ENCODE data around the gene DCC.

DCC gene

DNA sequence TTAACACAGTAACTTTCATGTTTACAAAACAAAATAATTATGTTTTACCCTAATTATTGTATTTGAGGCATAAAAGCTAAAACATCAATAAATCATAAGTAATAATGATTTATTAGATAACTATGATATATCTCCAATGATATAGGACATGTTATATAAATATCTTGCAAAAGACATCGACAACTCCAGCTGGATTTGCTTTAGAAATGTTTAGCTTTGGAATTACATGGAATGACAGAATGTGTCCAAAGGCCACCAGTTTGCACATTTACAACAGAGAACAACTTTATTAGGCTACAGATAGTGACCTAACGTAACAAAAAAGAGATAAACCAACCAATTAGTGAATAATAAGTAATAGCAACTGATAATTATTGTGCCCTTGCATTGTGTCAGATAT, 475.7 kb downstream of the DCC start:
- no peak for DNase-seq (ENCODE audit: low read depth)

DNA sequence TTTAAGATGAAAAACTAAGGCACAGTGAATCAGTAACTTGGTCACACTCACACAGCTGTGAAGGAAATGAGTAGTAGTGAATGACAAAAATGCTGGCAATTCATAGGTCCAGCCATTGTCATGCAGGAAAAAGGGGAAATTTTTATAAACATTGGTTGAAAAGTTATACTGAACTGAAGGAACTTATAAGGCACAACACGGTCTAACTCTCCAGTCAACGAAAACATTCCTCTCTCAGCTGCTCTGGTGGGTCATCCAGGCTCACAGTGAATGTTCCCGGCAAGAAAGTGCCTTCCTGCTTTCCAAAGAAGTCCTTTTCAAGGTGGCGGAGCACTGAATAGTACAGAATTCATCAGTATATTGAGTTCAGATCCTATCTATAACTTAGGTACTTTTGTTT, 476.1 kb downstream of the DCC start:
- DNase-seq (ENCODE audit: low read depth) = no peak

- DNase-seq (ENCODE audit: low read depth) = no peak
These were observed 482.2 kb downstream of the DCC start for GRCh38 chr18:52822160-52822559.

DNA sequence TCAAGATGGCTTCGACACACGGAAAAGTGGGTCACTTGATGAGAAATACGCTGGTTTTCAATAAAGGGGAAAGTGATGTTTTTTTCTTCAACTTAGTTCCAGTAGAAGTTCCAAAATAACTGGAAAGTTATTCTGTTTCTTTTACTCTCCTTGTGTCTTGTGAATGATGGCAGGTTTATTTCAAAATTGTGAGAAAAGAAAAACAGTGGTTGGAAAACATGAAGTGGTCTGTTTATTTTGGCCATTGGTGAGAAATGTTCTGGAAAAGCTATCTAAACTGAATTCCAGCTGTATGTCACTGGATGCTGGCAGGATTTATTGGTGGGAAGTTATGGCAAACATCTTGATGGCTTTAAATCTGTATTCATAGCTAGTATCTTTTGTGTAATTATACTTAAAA, 484.1 kb downstream of the DCC start:
- no peak for DNase-seq (ENCODE audit: low read depth)

- no peak for DNase-seq (ENCODE audit: low read depth)
These were observed 487.0 kb downstream of the DCC start for GRCh38 chr18:52826994-52827393.

- no peak for DNase-seq (ENCODE audit: low read depth)
These were observed 489.3 kb downstream of the DCC start for GRCh38 chr18:52829320-52829719.

DNA sequence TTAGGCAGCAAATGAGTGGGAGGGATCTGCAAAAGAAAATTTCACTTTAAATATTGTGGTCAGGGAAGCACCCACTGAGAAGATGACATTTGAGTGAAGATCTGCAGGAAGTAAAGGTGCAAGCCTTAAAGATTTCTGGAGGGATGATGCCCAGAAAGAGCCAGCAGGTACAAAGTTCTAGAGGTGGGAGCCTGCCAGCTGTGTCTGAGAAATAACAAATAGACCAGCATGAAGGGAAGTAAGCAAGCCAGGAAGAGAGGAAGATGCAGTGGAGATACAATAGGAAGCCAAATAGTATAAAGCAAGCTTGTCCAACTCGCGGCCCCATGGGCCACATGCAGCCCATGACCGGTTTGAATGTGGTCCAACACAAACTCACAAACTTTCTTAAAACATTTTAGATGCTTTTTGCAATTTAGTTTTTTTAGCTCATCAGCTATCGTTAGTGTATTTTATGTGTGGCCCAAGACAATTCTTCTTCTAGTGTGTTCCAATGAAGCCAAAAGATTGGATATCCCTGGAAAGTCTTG, 489.9 kb downstream of the DCC start:
- DNase-seq (ENCODE audit: low read depth) = no peak

GRCh38 chr18:52844323-52844722, 504.3 kb downstream of the DCC start:
- no peak for DNase-seq (ENCODE audit: low read depth)

DNA sequence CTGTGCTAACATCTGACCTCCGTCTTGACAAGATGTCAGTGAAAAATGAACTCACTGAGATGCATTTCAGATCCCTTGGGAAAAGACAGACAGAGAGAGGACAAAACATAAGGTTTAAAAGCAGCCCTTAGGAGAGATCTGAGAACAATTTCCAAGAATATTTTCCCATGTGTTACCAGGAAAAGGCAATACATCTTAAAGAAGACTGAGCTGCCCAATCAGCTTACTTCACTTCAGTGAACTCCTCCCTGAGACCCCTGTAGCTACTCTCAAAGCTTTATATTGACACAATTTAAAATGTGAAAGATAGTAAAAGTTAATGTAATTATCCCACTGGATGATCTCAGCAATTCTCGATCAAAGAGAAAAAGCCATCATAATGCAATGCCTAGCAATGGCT, 505.0 kb downstream of the DCC start:
- no peak for DNase-seq (ENCODE audit: low read depth)

DNA sequence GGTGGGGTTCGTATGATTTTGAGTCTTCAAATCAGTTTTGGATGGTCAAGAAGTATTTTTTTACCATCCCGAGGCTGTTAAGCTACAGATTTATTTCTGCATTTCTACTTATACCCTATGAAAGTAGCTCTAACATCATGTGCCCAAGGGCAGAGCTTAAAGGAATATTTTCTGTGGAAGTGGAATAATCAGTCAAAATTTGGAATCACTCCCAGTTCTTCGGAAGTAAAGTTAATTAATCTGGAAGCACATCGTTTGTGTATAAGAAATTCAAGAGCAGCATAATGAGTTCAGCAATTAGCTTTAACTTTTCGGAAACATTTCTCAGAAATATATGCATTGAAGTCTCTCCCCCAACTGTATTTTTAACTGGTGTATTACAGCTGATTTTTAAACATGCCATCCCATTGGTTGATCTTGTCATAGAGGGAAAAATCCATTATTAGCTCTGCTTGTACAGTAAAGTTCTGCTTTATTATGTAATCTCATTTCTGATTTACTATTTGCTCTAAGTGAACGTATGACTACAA, 510.1 kb downstream of the DCC start:
- DNase-seq (ENCODE audit: low read depth) = no peak

- no peak for DNase-seq (ENCODE audit: low read depth)
These were observed 521.6 kb downstream of the DCC start for GRCh38 chr18:52861558-52861957.

- no peak for DNase-seq (ENCODE audit: low read depth)
These were observed 529.4 kb downstream of the DCC start for GRCh38 chr18:52869349-52869923.

DNA sequence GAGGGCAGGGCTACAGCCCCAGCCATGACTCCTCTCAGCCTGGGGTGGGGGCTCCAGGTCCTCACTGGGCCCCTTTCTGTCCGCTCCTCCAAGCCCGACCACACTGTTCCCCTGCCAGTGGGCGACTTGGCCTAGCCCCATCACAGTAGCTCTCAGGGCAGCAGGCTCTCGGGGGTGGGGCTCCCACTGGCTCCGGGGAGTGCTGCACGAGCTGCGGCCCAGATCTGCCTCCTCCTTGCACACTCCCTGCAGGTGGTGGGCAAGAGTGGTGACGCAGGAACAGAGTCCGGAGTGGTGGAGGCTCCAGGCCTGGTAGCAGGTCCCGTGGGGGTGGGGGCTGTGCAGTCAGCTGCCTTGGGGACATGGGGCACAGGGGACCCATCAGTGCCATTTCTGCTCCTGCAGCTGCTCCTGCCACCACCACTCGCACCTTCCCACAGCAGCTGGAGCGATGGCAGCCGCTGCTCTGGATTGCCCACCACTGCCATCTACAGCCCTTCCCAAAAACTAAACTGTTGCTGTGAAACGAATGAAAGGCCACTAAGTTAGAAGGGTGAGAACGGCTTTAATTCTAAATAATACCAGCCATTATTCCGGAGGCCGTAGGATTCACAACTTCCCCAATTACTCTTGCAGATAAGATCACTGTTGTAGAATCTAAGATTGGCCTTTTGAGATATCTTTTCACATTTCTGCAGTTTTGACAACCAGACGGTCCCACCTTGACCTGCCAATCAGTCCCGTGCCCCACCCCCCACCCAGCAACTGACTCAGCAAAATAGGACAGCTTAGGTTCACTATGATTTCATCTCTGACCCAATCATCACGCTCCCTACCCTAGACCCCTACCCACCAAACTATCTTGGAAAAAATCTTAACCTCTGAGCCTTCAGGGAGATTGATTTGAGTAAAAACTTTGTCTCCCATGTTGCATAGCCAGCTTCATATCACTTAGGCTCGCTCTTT, 530.2 kb downstream of the DCC start:
- no peak for DNase-seq (ENCODE audit: low read depth)

- no peak for DNase-seq (ENCODE audit: low read depth)
These were observed 534.8 kb downstream of the DCC start for GRCh38 chr18:52874774-52875173.

DNA sequence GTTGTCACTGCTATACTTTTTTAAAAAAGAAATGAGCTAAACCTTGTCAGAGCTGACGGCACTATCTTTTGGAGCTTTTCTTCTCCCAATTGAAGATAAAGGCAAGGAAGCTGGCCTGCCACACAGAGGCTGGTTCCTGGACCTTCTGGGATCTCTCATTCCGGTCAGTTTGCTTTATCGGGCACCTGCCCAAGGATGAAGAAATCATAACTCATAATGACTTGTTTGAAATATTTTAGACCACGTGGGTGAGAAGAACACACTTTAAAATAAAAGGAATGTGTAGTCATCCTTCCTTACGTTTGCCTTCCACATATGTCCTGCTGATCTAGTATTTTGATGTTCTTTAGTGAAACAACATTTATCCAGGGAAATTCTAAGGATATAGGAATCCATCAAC, 535.7 kb downstream of the DCC start:
- no peak for DNase-seq (ENCODE audit: low read depth)

- DNase-seq (ENCODE audit: low read depth) = no peak
These were observed 548.0 kb downstream of the DCC start for GRCh38 chr18:52888014-52888413.

DNA sequence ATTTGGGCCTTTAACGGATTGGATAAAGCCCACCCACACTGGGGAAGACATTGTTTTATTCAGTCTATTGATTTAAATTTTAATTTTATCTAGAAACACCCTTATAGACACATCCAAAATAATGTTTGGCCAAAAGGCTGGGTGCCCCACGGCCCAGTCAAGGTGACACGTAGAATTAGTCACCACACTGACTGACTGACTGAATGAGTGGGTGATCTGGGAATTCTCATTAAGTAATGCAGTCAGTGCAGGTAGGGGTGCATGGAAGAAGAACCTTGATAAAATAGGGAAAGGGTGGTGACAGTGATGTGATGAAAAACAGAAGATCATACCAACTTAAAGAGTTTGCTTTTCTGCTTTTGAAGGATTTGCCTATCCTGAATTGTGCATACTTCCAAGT, 554.8 kb downstream of the DCC start:
- DNase-seq (ENCODE audit: low read depth) = no peak

GRCh38 chr18:52897611-52898484, 557.9 kb downstream of the DCC start:
- DNase-seq (ENCODE audit: low read depth) = no peak

DNA sequence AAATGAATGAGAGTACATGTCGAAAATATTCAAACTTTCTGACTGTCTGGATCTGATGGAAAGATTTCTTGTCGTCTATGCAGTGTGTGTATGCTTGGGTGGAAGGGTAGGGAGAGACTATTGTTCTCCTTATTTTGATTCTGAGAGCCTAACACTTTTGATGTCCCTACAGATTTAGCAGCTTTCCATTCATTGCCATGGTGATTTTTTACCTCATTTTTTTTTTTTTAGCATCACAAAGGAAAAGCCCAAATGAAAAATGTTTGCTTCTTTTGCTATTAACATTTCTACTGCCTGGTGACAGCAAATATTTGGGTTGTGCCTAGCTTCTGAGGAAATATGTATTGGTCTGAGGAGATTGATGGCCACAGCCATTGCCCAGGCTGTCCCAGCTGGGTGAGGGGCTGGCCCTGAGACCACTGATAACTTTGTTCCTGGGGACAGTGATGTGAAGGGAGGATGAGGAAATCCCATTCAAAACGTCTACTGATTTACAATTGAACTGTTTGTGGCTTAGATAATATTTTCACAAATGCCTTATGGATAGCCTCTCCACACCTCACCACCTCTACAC, 558.6 kb downstream of the DCC start:
- DNase-seq (ENCODE audit: low read depth) = no peak

GRCh38 chr18:52902188-52902587, 562.2 kb downstream of the DCC start:
- no peak for DNase-seq (ENCODE audit: low read depth)

GRCh38 chr18:52903857-52904256, 563.9 kb downstream of the DCC start:
- DNase-seq (ENCODE audit: low read depth) = no peak

Data from GM04504 (cell line).